Progenitor cell of endocrine pancreas (in vitro differentiated cells): ENCODE results near the gene C11orf21. TPM values are rescaled to one million over a fixed set of nuclear protein-coding genes. Genes with fewer than 3 reads are reported as not detected.

Experiments used
- DNase-seq: peaks from one replicate; pipeline ENCODE4 v3.0.0; 2021; ENCODE audit warnings: low spot score; ENCODE audit not compliant: unreplicated experiment
- H3K27ac Mint-ChIP-seq: 2 replicates; pipeline ENCODE4 v1.8.0; 2021; ENCODE audit warnings: mild to moderate bottlenecking, moderate library complexity, mixed read lengths
- H3K27me3 Mint-ChIP-seq: 2 replicates; pipeline ENCODE4 v1.8.0; 2021; ENCODE audit warnings: mixed read lengths
- H3K36me3 Mint-ChIP-seq: 2 replicates; pipeline ENCODE4 v1.8.0; 2022; ENCODE audit warnings: mixed read lengths; ENCODE audit not compliant: insufficient read depth
- H3K4me1 Mint-ChIP-seq: 2 replicates; pipeline ENCODE4 v1.8.0; 2021; ENCODE audit warnings: low read depth, mixed read lengths
- H3K4me3 Mint-ChIP-seq: 2 replicates; pipeline ENCODE4 v1.8.0; 2021; ENCODE audit warnings: low read depth, mild to moderate bottlenecking, moderate library complexity, mixed read lengths
- H3K9me3 Mint-ChIP-seq: 2 replicates; pipeline ENCODE4 v1.8.0; 2021; ENCODE audit warnings: low read depth, mixed read lengths
- CTCF ChIP-seq: fragments of 200-600 bp; sonication (generic); IDR thresholded peaks from one replicate; pipeline ENCODE4 v1.5.0; 2021; ENCODE audit warnings: antibody characterized with exemption, mild to moderate bottlenecking; ENCODE audit not compliant: unreplicated experiment
- total RNA-seq: library from RNA; stranded (reverse); gene quantifications from 2 replicates; pipeline ENCODE4 v1.2.1, GENCODE V29; 2021

C11orf21 gene
- total RNA-seq, 1 donor from 2014 or later, result 0.69 TPM

- H3K27me3 Mint-ChIP-seq, result peaks cover 17% of the 10 kb centered on the region
- no peak for TF ChIP-seq CTCF
Observed at GRCh38 chr11:2300290-2300935, 1.3 kb downstream of the C11orf21 start.

GRCh38 chr11:2299773-2300172 lies 1.9 kb downstream of the C11orf21 start:
- peaks cover 5% of the 10 kb centered on the region for H3K4me1 Mint-ChIP-seq
- H3K36me3 Mint-ChIP-seq, result no peaks in the 10 kb centered on the region
- H3K27ac Mint-ChIP-seq, result no peak overlapping the region
- TF ChIP-seq CTCF, result no peak
- peaks cover 24% of the 10 kb centered on the region for H3K27me3 Mint-ChIP-seq
- no peak for DNase-seq
- H3K9me3 Mint-ChIP-seq, result no peaks in the 10 kb centered on the region
- no peak overlapping the region for H3K4me3 Mint-ChIP-seq

More at GRCh38 chr11:2300290-2300935, 1.3 kb downstream of the C11orf21 start:
- H3K27ac Mint-ChIP-seq, result no peak overlapping the region
- no peak for DNase-seq
- H3K4me3 Mint-ChIP-seq, result no peak overlapping the region
- no peaks in the 10 kb centered on the region for H3K9me3 Mint-ChIP-seq
- peaks cover 6% of the 10 kb centered on the region for H3K4me1 Mint-ChIP-seq
- H3K36me3 Mint-ChIP-seq, result no peaks in the 10 kb centered on the region

- DNase-seq, result no peak
- no peak overlapping the region for H3K27ac Mint-ChIP-seq
- peaks cover 4% of the 10 kb centered on the region for H3K4me1 Mint-ChIP-seq
- peak; percentile 61 for TF ChIP-seq CTCF
- H3K27me3 Mint-ChIP-seq, result peaks cover 31% of the 10 kb centered on the region
- H3K9me3 Mint-ChIP-seq, result no peaks in the 10 kb centered on the region
- no peaks in the 10 kb centered on the region for H3K36me3 Mint-ChIP-seq
- H3K4me3 Mint-ChIP-seq, result no peak overlapping the region
Observed at GRCh38 chr11:2298795-2299761, 2.6 kb downstream of the C11orf21 start.

- Mint-ChIP-seq H3K36me3 (no peaks in the 10 kb centered on the region), H3K27me3 (peaks cover 37% of the 10 kb centered on the region), H3K4me3 (no peak overlapping the region), H3K27ac (no peak overlapping the region), H3K9me3 (no peaks in the 10 kb centered on the region), H3K4me1 (no peaks in the 10 kb centered on the region)
- TF ChIP-seq CTCF, result no peak
- DNase-seq, result no peak
Observed at GRCh38 chr11:2298131-2298794, 3.5 kb downstream of the C11orf21 start.

- Mint-ChIP-seq H3K9me3 (no peaks in the 10 kb centered on the region), H3K4me1 (no peaks in the 10 kb centered on the region), H3K27me3 (peaks cover 41% of the 10 kb centered on the region), H3K27ac (no peak overlapping the region), H3K4me3 (no peak overlapping the region), H3K36me3 (no peaks in the 10 kb centered on the region)
- no peak for DNase-seq
- no peak for TF ChIP-seq CTCF
Observed at GRCh38 chr11:2297623-2298030, 4.1 kb downstream of the C11orf21 start.
